ENCODE data around the gene WNT9B. TPM values are rescaled to one million over a fixed set of nuclear protein-coding genes. Genes with fewer than 3 reads are reported as not detected.
A peak's percentile ranks its signal among the peaks of the same experiment; 100 is the strongest.
"Not testable (repeated sequence)": the region's sequence is repeated elsewhere in the genome, so short reads cannot be mapped to it uniquely, and the experiment has no call there.

Gene WNT9B
- total RNA-seq, 2 donors from 2014 or later: 0.53 to 3.8 TPM

DNA sequence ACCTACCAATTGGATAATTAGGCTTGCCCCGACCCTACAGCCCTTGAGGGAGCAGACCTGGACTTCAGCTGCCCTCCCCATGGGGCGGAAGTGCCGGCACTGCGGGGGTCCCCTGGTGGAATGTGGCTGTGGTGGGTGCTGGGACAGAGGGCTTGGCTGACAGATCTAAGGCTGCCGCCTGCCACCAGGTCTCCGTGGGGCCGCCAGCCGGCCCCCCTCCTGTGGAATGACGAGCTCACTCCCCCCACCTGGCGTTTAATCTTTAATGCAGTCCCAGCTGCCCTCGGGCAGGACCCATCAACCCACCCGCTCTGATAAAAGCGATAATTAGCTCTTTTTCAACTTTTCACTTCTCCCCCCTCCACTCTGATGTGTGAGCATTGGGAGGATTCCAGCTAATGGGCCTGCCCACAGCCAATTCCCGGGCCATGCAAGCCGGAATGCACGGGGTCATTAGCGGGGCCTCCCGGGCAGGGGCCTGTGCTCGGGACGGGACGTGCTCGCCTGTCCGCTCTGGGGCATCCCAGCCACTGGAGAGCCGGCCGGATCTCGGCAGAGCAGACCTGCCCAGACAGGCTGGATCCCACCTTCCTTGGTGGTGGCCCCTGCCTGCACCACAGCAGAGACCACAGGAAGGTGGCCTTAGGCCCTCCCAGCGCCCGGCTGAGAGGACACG is 43.2 kb downstream of the WNT9B start:
- DNase-seq: peak; percentile 37
- peak; percentile 38 to 56 for ATAC-seq
- intact Hi-C loops (cut with DNase I): no loop called here

DNA sequence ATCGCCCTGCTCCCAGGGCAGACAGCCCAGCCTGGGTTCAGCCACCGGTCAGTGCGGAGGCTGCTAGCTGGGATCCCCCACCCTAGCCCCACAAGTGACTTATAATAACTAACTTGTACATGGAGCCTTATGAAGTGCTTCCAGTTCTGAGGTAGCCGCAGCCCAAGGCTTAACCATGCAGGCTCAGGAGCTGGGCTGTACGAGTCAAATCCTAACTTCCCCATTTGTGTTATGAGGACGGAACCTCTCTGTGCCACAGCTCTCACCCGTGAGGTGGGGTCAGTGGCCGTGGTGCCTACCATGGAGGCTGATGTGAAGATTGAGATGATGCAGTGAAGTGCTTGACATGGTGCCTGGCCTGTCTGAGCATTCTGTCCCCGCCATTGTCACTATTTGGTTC is 43.8 kb downstream of the WNT9B start:
- DNase-seq (no peak), ATAC-seq (peak in 1 of 2 donors; percentile 34)
- intact Hi-C loops (cut with DNase I): no loop called here

DNA sequence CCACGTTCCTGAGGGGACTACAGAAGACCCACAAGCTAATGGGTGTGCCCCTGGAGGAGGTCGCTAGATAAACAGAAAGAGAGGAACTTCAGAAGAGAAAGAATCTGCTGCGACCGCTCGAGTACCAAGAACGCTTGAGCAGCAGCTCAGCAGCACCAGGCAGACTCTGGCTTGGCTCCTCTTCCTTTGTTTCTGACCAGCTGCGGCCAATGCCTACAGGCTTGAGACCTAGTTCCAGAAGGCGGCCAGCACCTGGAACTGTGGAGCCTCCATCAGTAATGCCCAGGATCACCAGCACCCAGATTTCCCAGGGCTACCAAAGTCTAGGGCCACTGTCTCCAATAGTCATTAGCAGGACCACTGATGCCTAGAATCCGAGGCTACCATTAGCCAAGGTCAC is 45.6 kb downstream of the WNT9B start:
- DNase-seq: no peak
- intact Hi-C loops (cut with DNase I): no loop called here
- ATAC-seq: no peak

DNA sequence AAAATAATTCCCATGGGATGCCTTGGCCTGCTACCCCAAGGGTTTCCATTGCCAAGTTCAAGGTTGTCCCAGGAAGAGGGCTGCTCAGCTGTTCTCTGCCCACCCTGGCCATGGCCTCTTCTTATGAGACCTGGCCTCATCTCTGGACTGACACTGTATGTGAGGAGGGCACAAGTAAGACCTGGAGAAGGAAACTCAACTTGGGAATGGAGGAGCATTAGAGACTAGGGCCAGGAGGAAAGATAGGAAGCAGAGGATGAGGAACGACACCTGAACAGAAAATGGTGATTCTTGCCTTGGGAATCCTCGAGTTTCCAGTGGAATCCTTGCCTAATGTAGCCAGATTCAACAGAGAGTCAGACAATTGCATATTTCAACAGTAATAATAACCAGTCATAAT is 47.0 kb downstream of the WNT9B start:
- no peak for DNase-seq
- no peak for ATAC-seq
- intact Hi-C loops (cut with DNase I): no loop called here

DNA sequence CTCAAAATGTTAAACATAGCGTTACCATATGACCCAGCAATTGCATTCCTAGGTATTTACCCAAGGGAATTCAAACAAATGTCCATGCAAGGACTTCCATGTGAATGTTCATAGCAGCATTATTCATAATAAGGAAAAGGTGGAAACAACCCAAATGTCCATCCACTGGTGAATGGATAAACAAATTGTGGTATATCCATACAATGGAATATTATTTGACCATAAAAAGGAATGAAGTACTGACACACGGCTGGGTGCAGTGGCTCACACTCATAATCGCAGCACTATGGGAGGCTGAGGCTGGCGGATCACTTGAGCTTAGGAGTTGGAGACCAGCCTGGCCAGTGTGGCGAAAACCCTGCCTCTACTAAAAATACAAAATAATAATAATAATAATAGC is 47.5 kb downstream of the WNT9B start:
- intact Hi-C loops (cut with DNase I): no loop called here
- DNase-seq (no peak), ATAC-seq (no peak)

DNA sequence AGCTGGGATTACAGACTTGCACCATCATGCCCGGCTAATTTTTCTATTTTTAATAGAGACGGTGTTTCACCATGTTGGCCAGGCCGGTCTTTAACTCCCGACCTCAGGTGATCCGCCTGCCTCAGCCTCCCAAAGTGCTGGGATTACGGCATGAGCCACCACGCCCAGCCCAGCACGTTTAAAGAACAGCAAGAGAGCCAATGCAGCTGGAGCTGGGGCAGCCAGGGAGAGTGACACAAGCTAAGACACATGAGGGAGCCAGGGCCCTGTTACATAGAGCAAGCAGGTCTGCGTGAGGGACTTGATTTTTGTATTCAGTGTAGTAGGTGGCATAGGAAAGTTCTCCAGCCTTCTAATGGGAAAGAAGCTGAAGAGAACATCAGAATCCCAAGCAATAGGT is 49.9 kb downstream of the WNT9B start:
- intact Hi-C loops (cut with DNase I): no loop called here
- no peak for ATAC-seq
- DNase-seq: no peak

DNA sequence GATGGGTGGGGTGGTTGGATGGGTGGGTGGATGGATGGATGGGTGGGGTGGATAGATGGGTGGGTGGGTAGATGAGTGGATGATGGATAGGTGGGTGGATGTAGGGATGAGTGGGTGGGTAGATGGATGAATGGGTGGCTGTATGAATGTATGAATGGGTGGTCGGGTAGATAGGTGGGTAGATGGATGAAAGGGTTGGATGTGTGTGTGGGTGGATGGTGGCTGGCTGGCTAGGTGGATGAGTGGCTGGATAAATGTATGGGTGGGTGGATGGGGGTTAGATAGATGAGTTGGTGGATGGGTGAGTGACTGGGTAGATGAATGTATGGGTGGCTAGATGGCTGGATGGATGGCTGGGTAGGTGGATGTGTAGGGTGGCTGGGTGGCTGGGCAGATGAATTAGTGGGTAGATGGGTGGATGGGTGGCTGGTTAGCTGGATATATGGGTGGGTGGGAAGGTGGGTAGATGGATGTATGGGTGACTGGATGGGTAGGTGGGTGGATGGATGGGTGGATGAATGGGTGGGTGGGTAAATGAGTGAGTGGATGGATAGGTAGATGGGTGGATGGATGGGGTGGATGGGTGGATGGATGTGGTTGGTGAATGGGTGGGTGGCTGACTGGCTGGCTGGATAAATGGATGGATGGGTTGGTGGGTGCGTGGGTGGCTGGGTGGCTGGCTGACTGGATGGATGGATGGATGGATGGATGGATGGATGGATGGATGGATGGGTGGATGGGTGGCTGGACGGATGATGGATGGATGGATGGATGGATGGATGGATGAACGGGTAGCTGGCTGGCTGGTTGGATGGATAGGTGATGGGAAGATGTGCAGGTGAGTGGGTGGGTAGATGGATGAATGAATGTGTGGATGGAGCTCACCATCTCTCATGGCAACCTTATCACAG is 52.6 kb downstream of the WNT9B start:
- ATAC-seq: no peak
- intact Hi-C loops (cut with DNase I): no loop called here
- DNase-seq: no peak

DNA sequence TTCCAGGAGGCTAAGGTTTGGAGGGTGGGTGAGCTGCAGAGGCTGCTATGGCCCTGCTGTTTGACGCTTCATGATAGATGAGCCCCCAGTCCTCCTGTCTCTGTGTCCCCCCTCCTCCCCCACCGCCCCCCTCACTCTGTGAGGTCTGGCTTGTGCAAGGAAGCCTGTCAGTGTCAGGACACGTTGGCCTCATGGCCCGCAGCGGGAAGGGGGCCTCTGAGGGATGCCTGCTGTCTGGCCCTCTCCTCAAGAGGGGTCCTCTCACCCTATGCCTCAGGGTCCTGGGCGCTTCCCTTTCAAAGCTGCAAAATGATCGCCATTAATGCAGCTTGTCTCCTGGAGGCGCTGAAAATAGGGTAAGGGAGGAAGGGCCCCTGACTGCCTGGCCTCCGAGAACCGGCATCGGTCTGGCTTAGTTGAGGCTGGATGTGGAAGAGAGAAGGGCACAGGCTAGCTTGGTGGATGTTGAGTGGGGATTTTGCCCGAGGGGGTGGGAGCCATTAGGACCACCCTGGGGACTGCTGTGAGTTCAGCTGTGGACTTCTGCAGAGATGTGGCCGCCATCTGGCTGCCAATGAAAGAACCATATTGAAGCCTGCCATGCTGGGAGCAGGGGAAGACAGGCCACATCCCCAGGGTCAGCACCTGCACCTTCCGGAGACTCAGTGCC is 56.8 kb downstream of the WNT9B start:
- no peak for ATAC-seq

DNA sequence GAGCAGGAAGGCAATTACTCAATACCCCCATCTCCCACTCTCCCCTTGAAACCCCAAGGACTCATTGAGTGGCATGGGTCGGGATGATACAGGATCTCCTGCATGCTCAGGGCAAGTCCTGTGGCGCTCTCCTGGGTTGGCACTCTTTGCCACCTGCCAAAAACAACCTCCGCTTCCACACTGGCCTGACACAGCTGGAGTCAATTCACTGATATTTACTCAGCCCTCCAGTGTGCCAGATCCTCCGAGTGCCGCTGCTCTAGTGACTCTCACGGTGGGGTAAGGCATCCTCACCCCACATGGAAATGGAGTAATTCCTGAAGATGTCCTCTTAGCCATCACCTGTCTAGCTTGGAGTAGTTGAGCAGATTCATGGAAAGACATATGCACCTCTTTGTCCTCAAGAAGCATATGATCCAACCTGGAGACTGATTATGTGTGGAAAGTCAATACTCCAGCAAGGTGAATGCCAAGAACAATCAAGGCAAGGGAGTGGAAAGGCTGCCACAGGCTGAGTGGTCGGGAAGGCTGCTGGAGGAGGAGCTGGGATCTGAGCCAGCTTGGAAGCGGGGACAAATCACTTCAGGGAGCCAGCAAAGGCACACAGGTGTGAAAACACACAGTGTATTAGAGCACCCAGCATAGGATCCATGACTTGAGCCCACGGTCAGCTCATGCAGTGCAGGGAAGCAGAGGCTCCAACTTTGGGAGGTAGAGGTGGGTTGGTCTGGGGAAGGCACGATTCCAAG is 59.0 kb downstream of the WNT9B start:
- ATAC-seq (no peak), DNase-seq (no peak)
- intact Hi-C loops (cut with DNase I): no loop called here

More for the DNA sequence above, 56.8 kb downstream of the WNT9B start:
- no peak for DNase-seq
- intact Hi-C loops (cut with DNase I): no loop called here

DNA sequence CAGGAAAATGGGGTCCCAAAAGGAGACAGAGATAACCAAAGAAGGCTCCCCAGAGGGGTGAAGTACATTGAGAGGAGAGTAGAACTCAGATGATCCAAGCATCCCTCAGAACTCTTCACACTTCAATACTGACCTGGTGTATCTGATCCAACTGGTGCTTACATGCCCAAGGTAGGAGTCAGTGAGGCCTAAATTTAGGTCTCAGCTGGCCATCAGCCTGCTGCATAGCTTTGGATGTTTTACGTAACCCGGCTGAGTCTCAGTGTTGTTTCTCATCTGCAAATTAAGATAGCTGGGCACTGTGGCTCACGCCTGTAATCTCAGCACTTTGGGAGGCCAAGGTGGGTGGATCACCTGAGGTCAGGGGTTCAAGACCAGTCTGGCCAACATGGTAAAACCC is 59.9 kb downstream of the WNT9B start:
- intact Hi-C loops (cut with DNase I): no loop called here
- ATAC-seq (peak in 1 of 2 donors; percentile 43), DNase-seq (no peak)

DNA sequence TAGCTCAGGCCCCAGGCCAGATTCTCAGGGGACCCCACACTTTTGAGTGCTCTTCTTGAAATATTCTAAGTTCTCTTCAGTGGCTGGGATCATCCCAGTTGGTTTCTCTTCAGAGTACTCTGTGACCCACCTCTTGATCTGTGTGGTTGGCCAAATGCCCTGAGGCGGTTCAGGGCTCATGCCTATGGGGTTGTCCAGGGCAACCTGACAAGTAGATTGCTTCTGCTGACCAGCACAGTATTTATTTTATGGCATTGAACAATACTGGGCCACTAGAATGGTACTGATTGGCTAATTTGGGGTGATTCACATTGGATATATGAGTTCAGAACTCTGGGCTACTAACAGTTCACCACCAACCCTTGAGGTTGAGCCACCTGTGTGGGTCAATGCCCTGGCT is 64.2 kb downstream of the WNT9B start:
- intact Hi-C loops (cut with DNase I): no loop called here
- ATAC-seq (no peak), DNase-seq (no peak)

DNA sequence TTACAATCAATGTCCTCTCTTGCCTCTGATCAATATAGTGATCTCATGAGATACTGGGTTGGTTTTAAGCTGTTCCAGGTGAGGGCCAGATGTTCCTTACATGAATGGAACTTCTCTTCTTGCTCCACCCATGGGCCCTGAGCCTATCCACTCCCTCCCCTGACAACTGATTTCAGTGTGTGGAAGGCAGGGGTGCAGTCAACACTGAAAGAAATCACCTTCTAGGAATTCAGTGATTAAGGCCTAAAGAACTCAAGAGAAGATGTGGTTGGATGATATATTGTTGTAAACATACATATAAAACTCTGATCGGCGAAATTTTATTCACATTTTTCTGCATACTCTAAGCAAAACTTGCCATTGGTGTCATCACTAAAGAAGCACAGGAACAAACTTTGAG is 64.8 kb downstream of the WNT9B start:
- DNase-seq (no peak), ATAC-seq (no peak)
- intact Hi-C loops (cut with DNase I): no loop called here

DNA sequence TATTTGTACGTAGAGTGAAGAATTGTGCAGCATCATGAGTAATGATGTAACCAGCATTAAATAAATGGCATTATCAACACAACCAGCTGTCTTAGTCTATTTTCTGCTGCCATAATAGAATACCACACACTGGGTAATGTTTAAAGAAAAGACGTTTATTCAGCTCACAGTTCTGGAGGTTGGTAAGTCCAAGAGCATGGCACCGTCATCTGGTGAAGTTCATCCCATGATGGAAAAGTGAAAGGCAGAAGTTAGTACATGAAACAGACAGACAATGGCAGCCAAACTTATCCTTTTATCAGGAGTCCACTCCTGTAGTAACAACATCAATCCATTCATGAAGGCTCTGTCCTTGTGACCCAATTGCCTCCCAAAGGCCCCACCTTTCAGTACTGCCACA is 65.2 kb downstream of the WNT9B start:
- ATAC-seq (no peak), DNase-seq (no peak)

DNA sequence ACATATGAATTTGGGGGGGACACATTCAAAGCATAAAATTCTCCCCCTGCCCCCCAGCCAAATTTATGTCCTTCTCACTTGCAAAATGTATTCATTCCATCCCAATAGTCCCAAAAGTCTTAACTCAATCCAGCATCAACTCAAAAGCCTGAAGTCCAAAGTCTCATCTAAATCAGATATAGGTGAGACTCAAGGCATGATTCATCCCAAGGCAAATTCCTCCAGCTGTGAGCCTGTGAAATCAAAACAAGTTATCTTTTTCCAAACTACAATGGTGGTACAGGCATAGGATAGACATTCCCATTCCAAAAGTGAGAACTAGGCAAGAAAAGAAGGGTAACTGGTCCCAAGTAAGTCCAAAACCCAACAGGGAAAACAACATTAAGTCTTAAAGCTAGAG is 65.7 kb downstream of the WNT9B start:
- intact Hi-C loops (cut with DNase I): no loop called here
- ATAC-seq (no peak), DNase-seq (no peak)

More for the DNA sequence above, 65.2 kb downstream of the WNT9B start:
- intact Hi-C loops (cut with DNase I): no loop called here

DNA sequence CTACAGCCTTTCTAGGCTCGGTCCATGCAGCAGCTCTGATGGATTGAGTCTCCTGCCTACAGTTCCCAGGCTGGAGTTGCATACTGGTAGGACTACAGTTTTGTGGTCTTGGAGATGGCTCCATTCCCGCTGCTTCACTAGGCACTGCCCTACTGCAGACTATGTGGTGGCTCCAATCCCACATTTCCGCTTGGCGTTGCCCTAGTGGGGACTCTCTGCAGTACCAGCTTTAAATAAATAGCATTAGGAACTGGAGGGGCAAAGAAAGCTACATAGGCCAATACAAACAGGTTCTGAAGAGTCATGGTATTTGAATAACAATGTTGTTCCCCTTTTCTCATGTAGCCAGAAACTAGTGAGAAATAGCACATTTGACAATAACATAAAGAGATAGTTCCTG is 66.1 kb downstream of the WNT9B start:
- ATAC-seq: no peak
- intact Hi-C loops (cut with DNase I): no loop called here

DNA sequence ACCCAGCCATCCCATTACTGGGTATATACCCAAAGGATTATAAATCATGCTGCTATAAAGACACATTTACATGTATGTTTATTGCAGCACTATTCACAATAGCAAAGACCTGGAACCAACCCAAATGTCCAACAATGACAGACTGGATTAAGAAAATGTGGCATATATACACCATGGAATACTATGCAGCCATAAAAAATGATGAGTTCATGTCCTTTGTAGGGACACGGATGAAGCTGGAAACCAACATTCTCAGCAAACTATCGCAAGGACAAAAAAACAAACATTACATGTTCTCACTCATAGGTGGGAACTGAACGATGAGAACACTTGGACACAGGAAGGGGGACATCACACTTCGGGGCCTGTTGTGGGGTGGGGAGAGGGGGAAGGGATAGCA is 70.6 kb downstream of the WNT9B start:
- intact Hi-C loops (cut with DNase I); ATAC-seq: not testable (repeated sequence)

More for the DNA sequence above, 66.1 kb downstream of the WNT9B start:
- no peak for DNase-seq

DNA sequence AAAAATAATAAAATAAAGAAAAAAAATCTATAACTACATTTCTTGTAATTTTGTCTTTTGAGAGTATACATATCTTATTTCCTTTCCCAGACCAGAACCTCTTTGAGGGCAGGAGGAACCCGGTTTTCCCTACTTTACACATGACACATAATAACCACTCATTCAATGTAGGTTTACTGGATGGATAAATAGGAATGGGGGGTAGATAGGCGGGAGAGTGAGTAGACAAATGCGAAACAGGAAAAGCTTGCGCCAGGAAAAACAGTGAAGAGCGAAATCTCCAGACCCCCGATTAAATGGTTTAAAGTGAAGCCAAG is 71.1 kb downstream of the WNT9B start:
- ATAC-seq: peak in 1 of 2 donors; percentile 35
- intact Hi-C loops (cut with DNase I): no loop called here
- DNase-seq: no peak

More for the DNA sequence above, 70.6 kb downstream of the WNT9B start:
- DNase-seq: not testable (repeated sequence)

DNA sequence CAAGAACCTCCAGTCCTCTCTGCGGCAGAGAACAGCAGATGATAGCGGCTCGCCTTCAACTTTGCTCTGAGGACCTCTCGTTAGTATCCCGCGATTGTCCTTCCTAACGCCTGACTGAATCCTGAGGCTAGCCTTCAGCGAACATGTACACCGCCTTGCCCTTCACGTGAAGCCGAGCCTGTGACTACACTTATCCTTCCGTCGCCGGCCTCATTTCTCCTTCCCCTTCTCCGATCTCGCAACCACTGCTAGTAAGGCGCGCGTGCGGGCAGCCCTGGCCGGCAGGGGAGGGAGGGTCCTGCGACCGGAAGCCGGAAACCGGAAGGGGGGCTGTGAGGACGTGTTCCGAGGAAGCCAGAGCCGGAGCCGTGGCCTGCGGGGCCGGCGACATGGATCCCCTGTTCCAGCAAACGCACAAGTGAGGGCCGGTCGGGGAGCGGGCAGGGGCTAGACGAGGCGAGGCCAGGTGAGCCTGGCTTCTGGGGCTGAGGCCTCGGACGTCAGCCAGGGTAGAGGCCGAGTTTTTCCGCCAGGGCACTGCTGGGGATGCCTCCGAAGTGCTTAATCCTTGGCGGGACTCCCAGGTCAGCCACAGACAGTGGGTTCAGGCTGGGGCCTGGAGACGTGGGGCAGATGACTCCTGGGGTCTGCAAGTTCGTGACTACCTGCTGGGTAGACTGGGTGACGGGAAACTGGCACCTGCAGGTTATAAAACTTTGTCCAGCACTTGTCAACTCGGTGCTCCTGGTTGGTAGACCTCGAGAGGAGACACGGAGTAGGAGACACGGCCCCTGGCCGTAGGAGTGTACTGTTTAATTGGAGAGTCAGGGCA is 71.6 kb downstream of the WNT9B start, which contains the start of gene GOSR2:
GOSR2 (plus strand) TSS at position 357 of the 832 bp plus-strand sequence; CDS start at position 390, 33 bp downstream.
- DNase-seq (peak; percentile 93), ATAC-seq (peak; percentile 98 to 99)
- intact Hi-C loops (cut with DNase I): no loop called here

Measured in left cardiac atrium (tissue), 4 donors.